ENCODE data around the gene MTCH1. TPM values are rescaled to one million over a fixed set of nuclear protein-coding genes. Genes with fewer than 3 reads are reported as not detected.
A peak's percentile ranks its signal among the peaks of the same experiment; 100 is the strongest.

The MTCH1 gene
- total and polyA plus RNA-seq, 10 of the 15 experiments (the other 5 are each of a cell fraction or from before 2014, with no cell fraction given) = 7.2 to 128 (median 85.2) TPM

- TF ChIP-seq RELB (IDR thresholded peaks at IDR 0.05; ENCODE audit: low read depth) (no peak), EED (IDR thresholded peaks at IDR 0.05; ENCODE audit: low read depth) (no peak), CBX5 (IDR thresholded peaks at IDR 0.05; ENCODE audit: low read depth) (no peak), RB1 (IDR thresholded peaks at IDR 0.05; ENCODE audit: borderline replicate concordance) (no peak)
Measured at GRCh38 chr6:36978421-36979346, 7.3 kb downstream of the MTCH1 start (continued).

GRCh38 chr6:36977470-36977941 is 8.5 kb downstream of the MTCH1 start:
- POLR2A ChIA-PET = interaction anchor here (0.6 kb wide), 1 partner anchor 27 kb away, joined by 3 read pairs; no protein-coding TSS in a partner anchor
- peak; percentile 67 for ATAC-seq
- peaks cover 37 to 43% of the 10 kb centered on the region in 2 experiments for H3K36me3 ChIP-seq (ENCODE audit: control insufficient read depth in 2 of 2, insufficient read depth in 2 of 2, low read length in 1 of 2)
- TF ChIP-seq CTCF (IDR thresholded peaks at IDR 0.05 in 2 of 3, conservative IDR thresholded peaks at IDR 0.05 in 1 of 3; ENCODE audit: control insufficient read depth in 2 of 3, extremely low read depth in 1 of 3, insufficient read depth in 1 of 3, low read depth in 3 of 3, low read length in 3 of 3) (peak; percentile 40 to 59 (median 52)), GABPA (IDR thresholded peaks at IDR 0.05; ENCODE audit: low read depth) (no peak), RB1 (IDR thresholded peaks at IDR 0.05; ENCODE audit: borderline replicate concordance) (no peak), SMAD5 (IDR thresholded peaks at IDR 0.05; ENCODE audit: low read depth) (no peak), TAF1 (IDR thresholded peaks at IDR 0.05; ENCODE audit: borderline replicate concordance, low read depth, low read length) (no peak), ATF7 (IDR thresholded peaks at IDR 0.05; ENCODE audit: low read depth) (no peak), HDAC2 (IDR thresholded peaks at IDR 0.05) (no peak), SMC3 (IDR thresholded peaks at IDR 0.05; ENCODE audit: borderline replicate concordance, low read length) (peak; percentile 36; the same call in 1 of the 2 replicates), ZNF274 (IDR thresholded peaks at IDR 0.05; ENCODE audit: insufficient read depth, insufficient read length) (no peak), SMAD1 (IDR thresholded peaks at IDR 0.05; ENCODE audit: low read depth, partially characterized antibody) (no peak), TCF12 (IDR thresholded peaks at IDR 0.05; ENCODE audit: low read depth, low read length) (no peak), SREBF1 (IDR thresholded peaks at IDR 0.05; ENCODE audit: low read length) (no peak)
- TF ChIP-seq, protein P1, sequence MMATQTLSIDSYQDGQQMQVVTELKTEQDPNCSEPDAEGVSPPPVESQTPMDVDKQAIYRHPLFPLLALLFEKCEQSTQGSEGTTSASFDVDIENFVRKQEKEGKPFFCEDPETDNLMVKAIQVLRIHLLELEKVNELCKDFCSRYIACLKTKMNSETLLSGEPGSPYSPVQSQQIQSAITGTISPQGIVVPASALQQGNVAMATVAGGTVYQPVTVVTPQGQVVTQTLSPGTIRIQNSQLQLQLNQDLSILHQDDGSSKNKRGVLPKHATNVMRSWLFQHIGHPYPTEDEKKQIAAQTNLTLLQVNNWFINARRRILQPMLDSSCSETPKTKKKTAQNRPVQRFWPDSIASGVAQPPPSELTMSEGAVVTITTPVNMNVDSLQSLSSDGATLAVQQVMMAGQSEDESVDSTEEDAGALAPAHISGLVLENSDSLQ (IDR thresholded peaks at IDR 0.05) = no peak
- TF ChIP-seq, protein P2, sequence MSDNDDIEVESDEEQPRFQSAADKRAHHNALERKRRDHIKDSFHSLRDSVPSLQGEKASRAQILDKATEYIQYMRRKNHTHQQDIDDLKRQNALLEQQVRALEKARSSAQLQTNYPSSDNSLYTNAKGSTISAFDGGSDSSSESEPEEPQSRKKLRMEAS (IDR thresholded peaks at IDR 0.05; ENCODE audit: low read depth, low read length) = no peak

More at GRCh38 chr6:36977470-36977941, 8.5 kb downstream of the MTCH1 start:
- BruUV-seq (replicated peaks) = no TSS peak
- Histone ChIP-seq H3K27me3 (replicated peaks in 1 of 2; ENCODE audit: control insufficient read depth in 2 of 2, insufficient read depth in 2 of 2, low read length in 1 of 2) (no peaks in the 10 kb centered on the region), H3K9ac (ENCODE audit: control insufficient read depth, insufficient read depth, low read length) (no peak overlapping the region), H3K79me2 (ENCODE audit: control insufficient read depth, insufficient read depth, low read length) (peaks cover 28% of the 10 kb centered on the region), H3K27ac (ENCODE audit: control insufficient read depth, insufficient read depth) (no peak overlapping the region), H3K4me1 (ENCODE audit: control insufficient read depth, insufficient read depth, low read length) (no peaks in the 10 kb centered on the region), H3K4me2 (ENCODE audit: control insufficient read depth, insufficient read depth) (no peak overlapping the region), H3K4me3 (no peak overlapping the region), H4K20me1 (ENCODE audit: control insufficient read depth, insufficient read depth) (peaks cover 14% of the 10 kb centered on the region), H3K9me3 (replicated peaks; ENCODE audit: control insufficient read depth, insufficient read depth, low read length) (no peaks in the 10 kb centered on the region), H2AFZ (ENCODE audit: control insufficient read depth, low read depth, low read length) (no peak overlapping the region)
- DNase-seq (ENCODE audit: low read depth, low spot score) (no peak), FAIRE-seq (no peak)
- CTCF ChIA-PET = interaction anchor here (0.7 to 4.9 kb wide), 13 partner anchors 9 to 233 kb away, joined by 3 to 84 read pairs (median 4); partner anchors contain the start of genes FGD2 and MTCH1
- SMC1A ChIA-PET (ENCODE audit: uncharacterized antibody, unreplicated experiment) = interaction anchor here (1.0 to 7.3 kb wide), 4 partner anchors 29 to 209 kb away, joined by 3 to 60 read pairs (median 4); no protein-coding TSS in a partner anchor
- WGBS (ENCODE audit: insufficient coverage, insufficient replicate concordance, low lambda C conversion rate, missing lambda C conversion rate) = 53% methylated on average over 16 of the region's 16 CpGs
- intact Hi-C loops (cut with micrococcal nuclease; ENCODE audit: unreplicated experiment) (loop anchor here (1.0 kb wide), 1 partner anchor 41 kb away; no protein-coding TSS in a partner anchor), in situ Hi-C loops (cut with MboI) (no loop called here)
- RAD21 ChIA-PET (ENCODE audit: unreplicated experiment) = interaction anchor here (0.6 to 3.5 kb wide), 5 partner anchors 9 to 575 kb away, joined by 3 to 38 read pairs (median 4); partner anchors contain the start of gene MTCH1
